Measurements from ENCODE around the gene RBM34. TPM values are rescaled to one million over a fixed set of nuclear protein-coding genes. Genes with fewer than 3 reads are reported as not detected.

Gene RBM34
- total RNA-seq, 1 donor from 2014 or later = 67.0 TPM

DNA sequence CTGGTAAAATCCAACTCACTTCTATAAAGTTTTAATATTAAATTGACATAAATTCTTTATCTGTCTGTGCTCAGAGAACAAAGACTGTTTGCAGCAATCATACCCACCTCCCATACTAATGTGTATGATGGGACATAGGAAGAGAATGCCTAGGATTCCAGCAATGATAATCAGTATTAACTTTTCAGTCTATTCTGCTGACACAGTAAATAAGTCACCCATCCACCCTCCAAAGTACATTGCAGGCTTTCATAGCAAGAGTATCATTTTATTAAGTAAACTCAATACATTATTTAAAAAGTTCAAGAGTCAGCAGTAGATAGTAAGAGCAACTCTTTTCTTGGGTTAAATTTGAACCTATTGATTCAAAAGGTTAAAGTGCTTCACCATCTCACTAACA lies 8.8 kb downstream of the RBM34 start:
- DNase-seq (ENCODE audit: low spot score) = no peak

DNA sequence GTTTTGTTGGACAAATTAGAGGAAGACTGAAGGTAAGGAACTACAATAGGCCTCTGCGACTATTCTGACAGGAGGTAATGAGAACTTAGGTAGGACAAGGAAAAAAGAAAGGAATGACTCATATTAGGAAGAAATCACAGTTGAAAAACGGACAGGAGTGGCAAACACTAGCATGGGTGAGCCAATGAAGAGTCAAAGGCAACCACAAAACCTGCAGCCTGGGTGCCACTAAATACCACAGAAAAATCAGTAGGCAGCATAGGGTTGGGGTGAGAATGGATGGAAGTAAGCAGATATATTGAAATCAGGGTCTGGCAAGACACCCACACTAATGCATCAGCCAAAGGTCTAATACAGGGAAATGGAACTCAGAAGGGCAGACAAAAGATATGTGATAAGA lies 10.0 kb downstream of the RBM34 start:
- DNase-seq (ENCODE audit: low spot score) = no peak

DNA sequence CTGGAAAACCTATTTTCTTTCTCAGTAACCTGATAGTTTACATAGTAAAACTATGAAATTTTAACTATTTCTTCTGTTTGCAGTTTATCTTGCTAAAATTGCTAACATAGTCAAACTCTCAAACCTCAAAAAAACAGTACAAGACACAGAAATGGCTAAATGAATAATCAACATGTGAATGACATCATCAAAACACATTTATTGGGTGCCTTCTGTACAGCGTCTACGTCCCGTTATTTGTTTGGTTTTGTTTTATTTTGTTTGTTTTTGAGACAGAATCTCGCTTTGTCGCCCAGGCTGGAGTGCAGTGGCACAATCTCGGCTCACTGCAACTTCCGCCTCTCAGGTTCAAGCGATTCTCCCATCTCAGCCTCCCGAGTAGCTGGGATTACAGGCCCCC lies 11.2 kb downstream of the RBM34 start:
- DNase-seq (ENCODE audit: low spot score) = no peak

DNA sequence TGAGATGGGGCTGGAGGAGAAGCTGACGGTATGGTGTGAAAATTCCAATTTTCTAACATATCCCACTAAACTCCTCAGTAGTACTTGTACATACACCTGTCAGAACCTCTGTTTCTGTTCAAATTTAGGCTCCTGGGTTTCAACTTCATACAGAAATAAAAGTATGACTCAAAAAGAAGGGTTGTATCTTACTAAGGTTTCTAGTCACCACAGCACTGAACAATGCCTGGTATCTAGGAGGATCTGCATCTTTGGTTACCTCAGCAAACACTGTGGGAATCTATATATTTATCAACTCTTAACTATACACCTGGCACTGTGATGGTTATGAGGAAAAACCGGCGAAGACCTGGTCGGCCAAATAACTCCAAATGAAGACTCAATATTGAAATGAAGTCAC lies 13.8 kb downstream of the RBM34 start:
- no peak for DNase-seq (ENCODE audit: low spot score)

DNA sequence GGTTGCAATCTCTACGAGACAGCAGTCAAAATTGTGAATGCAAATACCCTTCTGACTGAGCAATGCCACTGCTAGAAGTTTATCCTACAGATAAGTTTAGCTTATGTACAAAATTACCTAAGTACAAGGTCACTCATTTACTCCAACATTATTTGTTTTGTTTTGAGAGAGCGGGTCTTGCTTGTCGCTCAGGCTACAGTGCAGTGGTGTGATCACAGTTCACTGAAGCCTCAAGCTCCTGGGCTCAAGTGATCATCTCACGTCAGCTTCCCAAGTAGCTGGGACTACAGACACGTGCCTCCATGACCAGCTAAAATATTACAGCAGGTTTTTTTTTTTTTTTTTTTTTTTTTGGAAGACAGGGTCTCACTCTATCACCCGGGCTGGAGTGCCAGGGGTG lies 15.4 kb downstream of the RBM34 start:
- no peak for DNase-seq (ENCODE audit: low spot score)

DNA sequence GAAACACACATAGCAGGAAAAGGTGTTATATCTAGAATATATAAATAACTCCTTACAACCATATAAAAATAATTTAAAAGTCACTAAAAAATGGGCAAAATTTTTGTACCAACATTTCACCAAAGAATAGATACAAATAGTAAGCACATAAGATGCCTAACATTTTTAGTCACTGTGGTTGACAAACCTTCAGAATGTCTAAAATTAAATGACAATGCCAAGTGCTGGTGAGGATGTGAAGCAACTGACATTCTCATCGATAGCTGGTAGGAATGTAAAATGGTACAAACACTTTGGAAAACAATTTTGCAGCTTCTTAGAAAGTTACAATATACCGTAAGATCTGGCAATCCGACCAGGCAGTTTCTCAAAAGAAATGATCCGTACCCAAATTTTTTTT lies 18.1 kb downstream of the RBM34 start:
- no peak for DNase-seq (ENCODE audit: low spot score)

DNA sequence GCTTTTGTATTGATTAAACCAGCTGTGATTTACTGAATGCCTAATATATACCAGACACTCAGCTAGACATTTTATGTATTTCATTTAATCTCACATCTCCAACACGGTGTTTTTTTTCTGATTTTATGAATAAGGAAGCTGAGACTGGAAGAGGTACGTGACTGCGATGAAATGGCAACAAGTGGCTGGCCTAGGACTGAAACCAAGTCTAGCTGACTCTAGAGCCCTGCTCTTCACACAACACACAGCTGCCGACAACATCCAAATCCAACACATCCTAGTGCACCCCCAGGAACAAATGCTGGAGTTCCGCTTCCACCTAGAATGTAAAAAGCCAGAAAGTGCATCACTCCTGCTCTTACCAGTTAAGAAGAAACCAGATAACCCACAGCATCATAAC lies 21.7 kb downstream of the RBM34 start:
- DNase-seq (ENCODE audit: low spot score) = no peak

DNA sequence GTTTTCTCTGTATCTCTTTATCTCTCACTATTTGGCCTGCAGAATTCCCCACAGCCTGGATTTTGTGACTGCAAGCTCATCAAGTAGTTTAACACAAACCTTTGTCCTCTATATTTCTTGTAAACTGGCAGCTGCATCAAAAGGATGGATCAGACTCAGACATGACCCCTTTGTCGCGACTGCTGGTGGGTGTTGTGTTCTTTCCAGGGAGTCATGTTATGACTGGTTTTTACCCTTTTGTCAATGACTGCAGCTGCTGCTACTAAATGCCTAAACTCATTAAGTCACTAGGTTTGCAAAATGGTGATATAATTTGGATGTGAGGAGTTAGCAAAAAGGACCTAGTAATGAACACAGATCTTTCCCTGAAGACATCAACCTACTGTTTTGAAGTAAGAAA lies 22.2 kb downstream of the RBM34 start:
- no peak for DNase-seq (ENCODE audit: low spot score)

DNA sequence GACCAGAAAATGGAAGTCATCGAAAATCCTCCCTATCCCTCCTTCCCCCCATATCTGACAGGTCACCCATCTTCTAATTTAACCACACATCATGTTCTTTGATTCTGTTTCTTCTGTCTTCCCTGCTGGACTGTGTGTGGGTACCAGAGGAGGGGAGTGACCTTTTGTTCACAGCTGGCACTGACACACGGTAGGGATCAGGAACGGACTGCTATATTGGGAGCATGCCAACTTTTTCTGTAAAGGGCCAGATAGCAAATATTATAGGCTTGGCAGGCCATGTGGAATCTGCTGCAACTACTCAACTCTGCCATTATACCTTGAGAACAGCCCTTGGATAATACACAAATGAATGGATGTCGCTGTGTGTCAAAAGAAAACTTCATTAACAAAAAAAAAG lies 24.9 kb downstream of the RBM34 start:
- DNase-seq (ENCODE audit: low spot score) = no peak

DNA sequence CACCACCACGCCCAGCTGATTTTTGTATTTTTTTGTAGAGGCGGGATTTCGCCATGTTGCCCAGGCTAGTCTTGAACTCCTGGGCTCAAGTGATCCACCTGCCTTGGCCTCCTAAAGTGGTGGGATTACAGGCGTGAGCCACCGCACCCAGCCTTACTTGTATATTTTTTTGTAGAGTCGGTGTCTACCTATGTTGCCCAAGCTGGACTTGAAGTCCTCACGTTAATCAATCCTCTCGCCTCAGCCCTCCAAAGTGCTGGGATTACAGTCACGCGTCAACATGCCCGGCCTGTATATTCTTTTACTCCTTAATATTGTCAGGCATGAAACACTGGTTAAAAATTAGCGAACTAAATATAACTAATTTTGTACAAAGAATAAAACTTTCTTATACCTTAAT lies 26.9 kb downstream of the RBM34 start:
- no peak for DNase-seq (ENCODE audit: low spot score)

DNA sequence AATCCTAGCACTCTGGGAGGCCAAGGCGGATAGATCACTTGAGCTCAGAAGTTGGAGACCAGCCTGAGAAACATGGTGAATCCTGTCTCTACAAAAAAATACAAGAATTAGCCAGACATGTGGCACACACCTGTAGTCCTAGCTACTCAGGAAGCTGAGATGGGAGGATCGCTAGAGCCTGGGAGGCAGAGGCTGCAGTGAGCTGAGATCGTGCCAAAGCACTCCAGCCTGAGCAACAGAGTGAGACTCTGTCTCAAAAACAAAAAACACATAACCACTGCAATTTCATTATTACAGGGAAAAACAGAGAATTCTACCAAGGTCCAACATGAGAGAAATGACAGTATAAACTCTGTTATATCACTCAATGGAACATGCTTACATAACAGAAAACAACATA lies 28.0 kb downstream of the RBM34 start:
- DNase-seq (ENCODE audit: low spot score) = no peak

DNA sequence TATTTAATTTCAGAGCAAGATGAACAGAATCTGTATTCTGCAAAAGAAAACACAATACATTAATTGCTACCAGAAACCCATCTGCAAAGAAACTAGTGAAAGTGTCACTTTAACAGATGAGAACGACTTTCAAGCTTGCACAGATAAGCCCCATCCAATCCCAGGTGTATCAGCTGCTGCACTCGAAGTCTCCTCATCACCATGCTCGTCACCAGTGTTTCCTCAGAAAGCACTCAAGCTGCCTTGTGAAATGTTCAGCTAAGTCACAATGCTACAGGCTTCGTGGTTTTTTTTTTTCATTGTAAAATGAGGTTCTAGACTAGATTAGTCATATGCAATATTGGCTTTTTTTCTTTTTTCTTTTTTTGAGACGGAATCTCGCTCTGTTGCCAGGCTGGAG lies 29.1 kb downstream of the RBM34 start:
- no peak for DNase-seq (ENCODE audit: low spot score)

DNA sequence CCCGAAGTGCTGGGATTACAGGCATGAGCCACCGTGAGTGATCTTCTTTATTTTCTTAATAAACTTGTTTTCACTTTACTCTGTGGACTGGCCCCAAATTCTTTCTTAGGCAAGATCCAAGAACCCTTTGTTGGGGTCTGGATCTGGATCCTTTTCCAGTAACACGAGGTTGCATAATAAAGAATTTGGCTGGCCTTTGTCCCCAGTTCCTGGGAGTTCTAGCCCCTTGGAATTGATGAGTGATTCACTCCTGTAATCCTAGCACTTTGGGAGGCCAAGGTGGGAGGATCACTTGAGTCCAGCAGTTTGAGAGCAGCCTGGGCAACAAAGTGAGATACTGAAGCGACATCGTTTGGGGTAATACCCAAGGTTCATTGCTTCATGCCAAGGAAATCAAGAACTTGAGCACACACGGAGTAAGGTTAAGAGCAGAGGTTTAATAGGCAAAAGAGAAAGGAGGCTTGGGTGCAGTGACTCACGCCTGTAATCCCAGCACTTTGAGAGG lies 30.2 kb downstream of the RBM34 start:
- no peak for DNase-seq (ENCODE audit: low spot score)

DNA sequence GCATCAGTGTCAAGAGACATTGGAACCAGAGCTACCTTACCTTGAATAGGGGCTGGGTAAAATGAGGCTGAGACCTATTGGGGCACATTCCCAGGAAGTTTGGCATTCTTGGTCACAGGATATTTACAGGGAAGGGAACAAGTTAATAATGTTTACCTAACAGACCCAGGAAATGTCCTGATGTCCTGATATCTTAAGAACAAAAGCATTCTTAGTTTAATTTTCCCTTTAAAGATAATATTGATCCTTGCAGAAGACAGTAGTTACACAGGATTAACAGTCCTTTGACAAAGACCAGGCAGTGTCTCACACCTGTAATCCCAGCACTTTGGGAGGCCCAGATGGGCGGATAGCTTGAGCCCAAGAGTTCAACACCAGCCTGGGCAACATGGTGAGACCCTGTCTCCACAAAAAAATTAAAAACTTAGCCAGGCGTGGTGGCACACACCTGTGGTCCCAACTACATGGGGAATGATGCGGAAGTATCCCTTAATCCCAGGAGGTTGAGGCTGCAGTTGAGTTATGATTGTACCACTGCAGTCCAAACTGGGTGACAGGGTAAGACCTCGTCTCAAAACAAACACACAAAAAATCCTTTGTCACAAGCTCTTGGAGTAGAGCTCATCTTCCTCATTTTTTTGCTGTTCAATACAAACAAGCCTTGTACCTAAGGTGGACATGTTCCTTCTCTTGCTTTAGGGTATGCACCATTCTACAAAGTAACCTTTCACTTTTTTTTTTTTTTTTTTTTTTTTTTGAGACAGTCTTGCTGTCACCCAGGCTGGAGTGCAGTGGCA lies 31.1 kb downstream of the RBM34 start:
- no peak for DNase-seq (ENCODE audit: low spot score)

DNA sequence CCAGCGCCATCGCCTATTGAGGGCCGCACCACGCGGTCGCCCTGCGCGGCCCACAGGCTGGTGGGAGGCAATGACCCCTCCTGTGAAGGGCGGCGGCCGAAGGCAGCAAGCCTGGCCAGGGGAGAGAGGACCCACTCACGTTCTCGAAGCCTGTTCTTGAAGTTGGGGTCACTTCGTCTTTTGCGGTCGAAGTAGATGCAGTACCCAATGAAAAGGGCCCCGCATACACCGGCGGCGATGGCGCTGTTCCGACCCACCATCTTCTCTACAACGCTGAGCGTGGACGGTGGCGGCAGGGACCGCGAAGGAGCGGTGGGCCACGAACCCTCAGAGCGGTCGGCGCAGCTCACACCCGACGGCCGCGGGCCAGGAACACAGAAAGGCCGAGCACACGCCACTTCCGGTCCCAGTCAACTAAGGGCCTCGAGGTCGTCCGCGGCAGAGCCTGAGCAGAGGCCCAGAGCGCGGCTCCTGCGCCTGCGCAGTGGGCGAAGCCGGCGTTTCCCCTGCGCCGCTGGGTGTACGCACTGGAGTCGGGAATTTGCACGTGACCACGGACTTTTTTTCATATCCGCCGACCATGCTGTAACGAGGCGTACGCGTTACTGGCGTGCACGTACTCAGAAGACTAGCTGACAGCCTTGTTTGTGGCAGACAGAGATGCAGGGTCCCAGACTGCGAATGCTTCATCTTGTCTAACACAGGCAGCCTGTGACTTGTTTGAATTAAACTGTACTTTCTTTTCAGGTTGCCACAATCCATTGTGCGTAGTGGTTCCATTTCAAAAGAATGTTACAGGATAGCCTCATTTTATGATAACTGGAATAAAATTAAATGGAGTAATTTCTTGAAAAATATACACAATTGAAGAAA lies 32.4 kb downstream of the RBM34 start, which contains the start of gene TOMM20:
Gene TOMM20, minus strand, starts transcription at position 382 of the 873 bp plus-strand sequence. Its CDS starts 122 bp downstream, at position 260.
- DNase-seq (ENCODE audit: low spot score) = peak; percentile 97

DNA sequence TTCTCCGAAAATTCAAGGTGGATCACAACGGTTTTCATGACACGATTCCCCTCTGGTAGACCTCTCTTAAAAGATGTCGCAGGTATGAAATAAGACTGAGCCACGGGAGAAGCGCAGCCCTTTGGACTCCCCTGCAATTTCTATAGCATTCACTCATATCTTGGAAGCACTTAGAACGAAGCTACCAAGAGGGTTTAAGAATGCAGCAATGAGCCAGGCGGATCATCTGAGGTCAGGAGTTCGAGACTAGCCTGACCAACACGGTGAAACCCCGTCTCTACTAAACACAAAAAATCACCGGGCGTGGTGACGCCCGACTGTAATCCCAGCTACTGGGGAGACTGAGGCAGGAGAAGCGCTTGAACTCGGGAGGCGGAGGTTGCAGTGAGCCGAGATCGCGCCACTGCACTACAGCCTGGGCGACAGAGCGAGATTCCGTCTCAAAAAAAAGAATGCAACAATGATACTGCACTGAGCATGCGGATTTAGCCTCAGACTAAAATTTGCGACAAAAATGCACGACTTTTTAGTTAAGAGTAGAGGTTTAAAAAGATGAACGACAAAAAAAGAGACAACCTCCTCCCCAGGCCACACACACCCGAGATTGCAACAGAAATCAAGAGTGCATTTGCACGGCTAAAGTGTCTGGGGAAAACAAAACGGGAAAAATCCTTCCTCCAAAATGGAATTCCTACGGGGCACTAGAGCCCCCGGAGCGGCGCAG lies 33.2 kb downstream of the RBM34 start:
- DNase-seq (ENCODE audit: low spot score) = no peak

DNA sequence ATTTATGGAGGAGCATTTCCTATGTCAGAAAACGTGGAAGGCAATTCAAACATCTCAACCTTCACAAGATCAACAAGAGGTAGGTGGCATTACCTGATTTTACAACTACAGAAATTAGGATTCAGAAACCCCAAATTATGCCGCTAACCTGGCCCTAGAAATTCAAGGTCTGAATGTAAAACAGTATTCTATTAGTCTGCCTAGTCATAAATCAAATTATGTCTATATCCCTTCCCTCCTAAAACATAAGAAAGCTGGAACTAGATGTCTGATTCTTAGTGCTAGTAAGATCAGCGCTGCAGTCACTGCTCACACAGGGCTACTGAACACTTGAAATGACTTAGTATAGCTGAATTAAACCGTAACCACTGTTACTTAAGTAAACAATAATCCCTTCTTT lies 33.8 kb downstream of the RBM34 start:
- DNase-seq (ENCODE audit: low spot score) = no peak

DNA sequence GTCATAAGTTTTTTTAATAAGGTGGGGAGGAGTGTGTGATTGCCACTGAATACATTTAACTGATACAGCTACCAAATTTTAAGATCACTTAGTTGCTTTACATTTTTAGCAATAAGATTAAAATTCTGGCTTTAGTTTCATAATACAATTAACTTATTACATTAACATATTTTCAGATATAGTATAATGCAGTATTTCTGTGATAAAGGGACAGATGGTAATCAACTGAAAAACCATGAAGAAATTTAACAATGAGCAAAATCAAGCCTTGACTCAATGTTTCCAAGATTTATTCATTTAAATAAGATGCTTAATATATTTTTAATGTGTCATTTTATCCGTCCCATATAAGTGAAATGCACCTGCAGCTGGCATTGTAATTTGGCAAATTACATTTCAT lies 36.4 kb downstream of the RBM34 start:
- DNase-seq (ENCODE audit: low spot score) = no peak

DNA sequence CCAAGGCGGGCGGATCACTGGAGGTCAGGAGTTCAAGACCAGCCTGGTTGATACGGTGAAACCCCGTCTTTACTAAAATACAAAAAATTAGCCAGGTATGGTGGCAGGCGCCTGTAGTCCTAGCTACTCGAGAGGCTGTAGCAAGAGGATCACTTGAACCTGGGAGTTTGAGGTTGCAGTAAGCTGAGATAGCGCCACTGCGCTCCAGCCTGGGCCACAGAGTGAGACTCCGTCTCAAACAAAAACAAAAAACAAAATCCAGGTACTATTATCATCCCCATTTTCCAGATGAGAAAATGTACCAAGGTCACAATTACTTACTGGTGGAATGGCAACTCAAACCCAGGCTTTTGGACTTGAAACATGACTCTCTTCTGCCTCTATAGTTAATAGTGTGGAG lies 36.9 kb downstream of the RBM34 start:
- DNase-seq (ENCODE audit: low spot score) = no peak

DNA sequence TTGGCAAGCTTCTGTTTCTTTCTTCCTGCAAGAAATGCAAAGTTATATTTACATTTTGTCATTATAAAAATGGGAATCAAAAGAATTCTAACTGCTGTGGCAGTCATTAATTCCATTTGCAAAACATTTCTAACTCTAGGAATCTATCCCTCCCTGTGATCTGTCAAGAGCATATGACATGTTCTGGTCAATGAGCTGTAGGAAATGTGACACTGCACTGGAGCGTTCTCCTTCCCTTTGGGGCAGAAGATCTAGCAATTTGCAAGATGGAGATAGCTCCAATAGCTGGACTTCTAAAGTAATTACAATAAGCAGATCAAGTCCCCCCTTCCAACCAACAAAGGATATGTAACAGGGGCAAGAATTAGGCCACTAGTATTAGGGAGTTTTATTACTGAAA lies 38.7 kb downstream of the RBM34 start:
- DNase-seq (ENCODE audit: low spot score) = no peak

DNA sequence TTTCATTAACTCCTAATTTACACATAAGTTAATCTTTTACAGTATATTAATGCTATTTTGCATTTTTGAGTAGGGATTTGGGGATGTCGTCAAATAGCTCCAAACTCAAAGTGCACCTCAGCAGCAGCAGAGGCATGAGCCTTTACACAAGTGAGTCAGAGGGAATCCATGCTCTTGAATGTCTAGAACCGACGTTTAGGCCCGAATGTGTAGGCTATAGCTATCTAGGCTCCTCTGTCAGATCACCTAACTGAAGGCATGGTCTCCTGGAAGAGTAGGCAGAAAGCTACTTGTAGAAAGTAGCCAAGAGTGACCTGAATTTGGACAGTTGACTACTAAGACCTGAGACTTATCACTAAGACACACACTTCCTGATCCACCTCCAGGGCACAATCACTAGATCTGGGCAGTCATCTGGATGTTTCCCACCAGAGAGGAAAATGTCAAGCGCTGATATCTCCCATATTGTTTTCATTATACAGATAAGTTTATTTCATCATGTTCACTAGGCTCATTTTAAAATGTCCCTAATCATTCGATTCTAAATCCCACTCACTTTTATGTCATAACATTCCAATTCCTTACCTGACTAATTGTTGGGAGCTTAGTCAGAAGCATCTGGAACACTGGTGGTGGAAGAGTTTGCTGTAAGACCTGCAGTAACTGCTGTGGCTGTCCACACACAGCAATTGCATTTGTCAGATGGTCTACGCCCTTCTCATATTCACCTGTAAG lies 47.7 kb downstream of the RBM34 start:
- DNase-seq (ENCODE audit: low spot score) = no peak

All from ureter (tissue), 1 donor.